Trophoblast cell (in vitro differentiated cells and primary cell): Measurements from ENCODE around the gene VWA3A.
A peak's percentile ranks its signal among the peaks of the same experiment; 100 is the strongest.

Experiments
- DNase-seq, 2 donors: peaks; one replicate each; pipeline ENCODE4 v3.0.0-alpha.2; 2016
- H2AFZ ChIP-seq: 2 replicates; pipeline ENCODE4 v1.6.1; 2013; ENCODE audit warnings: low read length, moderate library complexity, mild to moderate bottlenecking; ENCODE audit not compliant: insufficient read depth, poor library complexity
- H2AK5ac ChIP-seq: 2 replicates; pipeline ENCODE4 v1.6.1; 2013; ENCODE audit warnings: mild to moderate bottlenecking, low read length
- H2BK120ac ChIP-seq: 2 replicates; pipeline ENCODE4 v1.6.1; 2013; ENCODE audit warnings: low read length, mild to moderate bottlenecking, moderate library complexity; ENCODE audit not compliant: insufficient read depth, poor library complexity
- H2BK12ac ChIP-seq: 2 replicates; pipeline ENCODE4 v1.6.1; 2013; ENCODE audit warnings: mild to moderate bottlenecking, low read length, moderate library complexity
- H2BK5ac ChIP-seq: 2 replicates; pipeline ENCODE4 v1.6.1; 2013; ENCODE audit warnings: low read length, low read depth, moderate library complexity, mild to moderate bottlenecking; ENCODE audit not compliant: poor library complexity
- H3K14ac ChIP-seq: 2 replicates; pipeline ENCODE4 v1.6.1; 2013; ENCODE audit warnings: mild to moderate bottlenecking, low read length
- H3K18ac ChIP-seq: 2 replicates; pipeline ENCODE4 v1.6.1; 2013; ENCODE audit warnings: mild to moderate bottlenecking, low read length
- H3K23ac ChIP-seq: 2 replicates; pipeline ENCODE4 v1.6.1; 2013; ENCODE audit warnings: low read length
- H3K27ac ChIP-seq: 2 replicates; pipeline ENCODE4 v1.5.1; 2013; ENCODE audit warnings: low read depth, mild to moderate bottlenecking, inconsistent platforms, low read length, moderate library complexity
- H3K27me3 ChIP-seq: 2 replicates; pipeline ENCODE4 v1.6.1; 2013; ENCODE audit warnings: inconsistent platforms, mild to moderate bottlenecking, low read length, moderate library complexity; ENCODE audit not compliant: insufficient read depth
- H3K36me3 ChIP-seq, 2 experiments: 1 replicate in 1 of 2; 2 replicates in 1 of 2; pipeline ENCODE4 v1.6.1; 2013; ENCODE audit warnings: low read length in 2 of 2, mild to moderate bottlenecking in 2 of 2, moderate library complexity in 1 of 2; ENCODE audit not compliant: insufficient read depth in 2 of 2, control insufficient read depth in 1 of 2
- H3K4ac ChIP-seq: 2 replicates; pipeline ENCODE4 v1.6.1; 2013; ENCODE audit warnings: low read depth, mild to moderate bottlenecking, low read length, moderate library complexity
- H3K4me1 ChIP-seq, 2 experiments: 1 replicate in 1 of 2; 2 replicates in 1 of 2; pipeline ENCODE4 v1.6.1; 2013; ENCODE audit warnings: low read length in 2 of 2, mild to moderate bottlenecking in 2 of 2, moderate library complexity in 1 of 2; ENCODE audit not compliant: insufficient read depth in 2 of 2, control insufficient read depth in 1 of 2
- H3K4me2 ChIP-seq: 2 replicates; pipeline ENCODE4 v1.6.1; 2013; ENCODE audit warnings: inconsistent platforms, mild to moderate bottlenecking, low read length, moderate library complexity
- H3K4me3 ChIP-seq: 2 replicates; pipeline ENCODE4 v1.5.1; 2013; ENCODE audit warnings: mild to moderate bottlenecking, low read depth, low read length, inconsistent platforms
- H3K79me1 ChIP-seq: one replicate; pipeline ENCODE4 v1.6.1; 2013; ENCODE audit warnings: low read length
- H3K79me2 ChIP-seq: 2 replicates; pipeline ENCODE4 v1.6.1; 2013; ENCODE audit warnings: low read length, mild to moderate bottlenecking; ENCODE audit not compliant: control insufficient read depth, insufficient read depth, poor library complexity
- H3K9ac ChIP-seq: 2 replicates; pipeline ENCODE4 v1.6.1; 2013; ENCODE audit warnings: mild to moderate bottlenecking, low read length
- H3K9me3 ChIP-seq: 2 replicates; pipeline ENCODE4 v1.6.1; 2013; ENCODE audit warnings: low read depth, mild to moderate bottlenecking, control low read depth, inconsistent platforms, low read length; ENCODE audit not compliant: insufficient read depth
- H4K12ac ChIP-seq: 2 replicates; pipeline ENCODE4 v1.6.1; 2013; ENCODE audit warnings: low read depth, mild to moderate bottlenecking, low read length, moderate library complexity
- H4K8ac ChIP-seq: 2 replicates; pipeline ENCODE4 v1.6.1; 2013; ENCODE audit warnings: low read depth, mild to moderate bottlenecking, low read length, moderate library complexity
- H4K91ac ChIP-seq: one replicate; pipeline ENCODE4 v1.6.1; 2013; ENCODE audit warnings: low read depth, mild to moderate bottlenecking, low read length, moderate library complexity
- WGBS: extraction: QIAGEN DNeasy Blood & Tissue Kit; methylation state at CpG from one replicate; pipeline ENCODE4 v1.1.7; 2013; ENCODE audit warnings: missing lambda C conversion rate; ENCODE audit not compliant: insufficient read length, insufficient coverage; ENCODE audit errors: extremely low coverage; 5-methylcytosine and 5-hydroxymethylcytosine counted together

The VWA3A gene

DNA sequence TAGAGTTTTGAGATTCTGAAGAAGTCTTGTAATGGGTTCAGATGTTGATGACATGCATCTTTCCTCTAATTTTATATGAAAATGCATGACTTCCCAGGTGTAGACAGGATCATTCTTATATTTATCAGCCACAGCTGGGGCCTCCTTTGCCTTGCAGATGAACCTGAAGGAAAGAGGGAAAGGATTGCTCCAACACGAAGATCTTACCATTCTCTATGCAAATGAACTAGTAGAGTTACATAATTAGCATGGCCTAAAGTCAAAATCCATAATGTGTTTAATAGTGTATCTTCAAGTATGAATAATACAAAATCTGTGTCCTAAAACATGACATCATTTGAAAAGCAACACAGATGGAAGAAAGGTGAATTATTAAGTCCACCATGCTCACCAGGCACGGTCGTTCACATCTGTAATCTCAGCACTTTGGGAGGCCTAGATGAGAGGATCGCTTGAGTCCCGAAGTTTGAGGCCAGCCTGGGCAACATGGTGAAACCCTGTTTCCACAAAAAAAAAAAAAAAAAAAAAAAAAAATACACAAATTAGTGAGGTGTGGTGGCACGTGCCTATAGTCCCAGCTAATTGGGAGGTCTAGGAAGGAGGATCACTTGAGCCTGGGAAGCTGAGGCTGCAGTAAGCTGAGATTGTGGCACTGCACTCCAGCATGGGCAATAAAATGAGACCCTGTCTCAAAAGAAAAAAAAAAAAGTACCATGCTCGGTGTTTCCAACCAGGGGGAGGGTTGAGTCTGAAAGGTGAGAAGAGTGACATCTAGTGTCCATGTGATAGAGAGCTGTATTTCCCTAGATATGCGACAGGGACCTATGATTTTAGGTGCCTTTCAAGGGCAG is 6.3 kb downstream of the VWA3A start:
- Histone ChIP-seq H3K36me3 (no peaks in the 10 kb centered on the region), H4K12ac (no peak overlapping the region), H2AK5ac (no peak overlapping the region), H2BK5ac (no peak overlapping the region), H3K4me1 (no peaks in the 10 kb centered on the region), H3K9ac (no peak overlapping the region), H4K91ac (no peak overlapping the region), H3K23ac (no peak overlapping the region), H3K9me3 (no peaks in the 10 kb centered on the region), H3K27me3 (no peaks in the 10 kb centered on the region), H3K14ac (no peak overlapping the region), H3K79me2 (no peaks in the 10 kb centered on the region), H3K4me3 (no peak overlapping the region), H2AFZ (no peak overlapping the region), H3K79me1 (no peaks in the 10 kb centered on the region), H3K18ac (no peak overlapping the region), H3K4ac (no peak overlapping the region), H2BK120ac (no peak overlapping the region), H3K4me2 (no peak overlapping the region), H3K27ac (no peak overlapping the region), H4K8ac (no peak overlapping the region), H2BK12ac (no peak overlapping the region)
- peak; percentile 7 to 67 for DNase-seq
- WGBS, result no CpG with 5 or more reads among the region's 8 CpGs

DNA sequence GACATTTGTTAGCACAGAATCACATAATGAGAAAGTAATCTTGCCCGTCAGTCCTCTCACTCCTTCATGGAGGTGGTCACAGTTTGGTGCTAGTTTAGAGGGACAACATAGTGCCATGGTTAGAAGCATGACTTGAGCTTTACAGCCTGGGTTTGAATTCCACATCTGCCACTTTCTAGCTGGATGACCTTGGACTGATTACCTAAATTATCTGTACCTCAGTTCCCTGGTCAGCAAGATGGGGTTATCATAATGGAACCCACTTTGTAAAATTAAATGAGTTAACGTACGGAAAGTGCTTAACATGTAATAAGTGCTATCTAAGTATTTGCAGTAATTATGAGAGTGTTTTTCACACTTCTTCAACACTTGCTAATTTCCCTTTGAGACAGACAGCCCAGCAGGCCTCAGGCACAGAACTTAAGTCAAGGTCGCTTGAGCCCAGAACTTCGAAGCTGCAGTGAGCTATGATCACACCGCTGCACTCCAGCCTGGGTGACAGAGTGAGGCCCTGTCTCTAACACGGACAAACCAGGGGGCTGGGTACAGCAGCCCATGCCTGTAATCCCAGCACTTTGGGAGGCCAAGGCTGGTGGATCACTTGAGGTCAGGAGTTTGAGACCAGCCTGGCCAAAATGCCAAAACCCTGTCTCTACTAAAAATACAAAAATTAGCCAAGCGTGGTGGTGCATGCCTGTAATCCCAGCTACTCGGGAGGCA is 7.1 kb downstream of the VWA3A start:
- no peak overlapping the region for H2AK5ac ChIP-seq
- DNase-seq, result no peak
- H3K18ac ChIP-seq, result no peak overlapping the region
- no peaks in the 10 kb centered on the region for H3K4me1 ChIP-seq
- no peak overlapping the region for H2AFZ ChIP-seq
- no peak overlapping the region for H3K27ac ChIP-seq
- H3K9ac ChIP-seq, result peak overlapping the region; percentile 29
- no peak overlapping the region for H3K23ac ChIP-seq
- no peaks in the 10 kb centered on the region for H3K27me3 ChIP-seq
- no peak overlapping the region for H4K91ac ChIP-seq
- no peak overlapping the region for H4K8ac ChIP-seq
- no peaks in the 10 kb centered on the region for H3K36me3 ChIP-seq
- H3K4me2 ChIP-seq, result no peak overlapping the region
- no peak overlapping the region for H3K4ac ChIP-seq
- no peak overlapping the region for H2BK5ac ChIP-seq
- no peak overlapping the region for H3K4me3 ChIP-seq
- H2BK12ac ChIP-seq, result no peak overlapping the region
- no peaks in the 10 kb centered on the region for H3K79me1 ChIP-seq
- H3K9me3 ChIP-seq, result no peaks in the 10 kb centered on the region
- H3K79me2 ChIP-seq, result no peaks in the 10 kb centered on the region
- no peak overlapping the region for H2BK120ac ChIP-seq
- no CpG with 5 or more reads among the region's 9 CpGs for WGBS
- H3K14ac ChIP-seq, result no peak overlapping the region
- H4K12ac ChIP-seq, result no peak overlapping the region

DNA sequence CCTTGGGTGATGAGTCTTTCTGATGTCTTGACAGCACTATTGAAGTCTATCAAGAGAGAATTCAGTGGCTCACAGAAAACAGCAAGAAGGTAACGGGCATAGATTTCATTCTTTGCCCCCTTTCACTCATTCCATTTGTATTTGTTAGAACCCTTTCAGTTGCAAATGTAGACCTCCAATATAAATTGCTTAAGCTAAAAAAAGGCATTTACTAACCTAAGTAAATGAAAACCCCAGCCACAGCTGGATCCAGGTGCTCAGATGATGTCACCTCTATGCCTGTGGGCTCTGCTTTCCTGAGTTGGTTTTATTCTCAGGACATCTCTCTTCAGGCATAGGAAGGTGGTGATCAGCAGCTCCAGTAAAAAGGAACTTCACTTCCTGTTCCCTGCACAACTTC is 11.1 kb downstream of the VWA3A start:
- WGBS, result no CpG with 5 or more reads among the region's 1 CpG
- no peak for DNase-seq
- H3K79me1 ChIP-seq, result no peaks in the 10 kb centered on the region
- H3K4ac ChIP-seq, result no peak overlapping the region
- H2AK5ac ChIP-seq, result no peak overlapping the region
- no peaks in the 10 kb centered on the region for H3K9me3 ChIP-seq
- no peak overlapping the region for H3K18ac ChIP-seq
- no peak overlapping the region for H4K91ac ChIP-seq
- H3K4me1 ChIP-seq, result no peaks in the 10 kb centered on the region
- H3K23ac ChIP-seq, result no peak overlapping the region
- no peak overlapping the region for H3K4me3 ChIP-seq
- no peak overlapping the region for H3K14ac ChIP-seq
- no peak overlapping the region for H2BK120ac ChIP-seq
- no peak overlapping the region for H2BK12ac ChIP-seq
- H2BK5ac ChIP-seq, result no peak overlapping the region
- H3K9ac ChIP-seq, result no peak overlapping the region
- H3K36me3 ChIP-seq, result no peaks in the 10 kb centered on the region
- H3K27me3 ChIP-seq, result no peaks in the 10 kb centered on the region
- H4K8ac ChIP-seq, result no peak overlapping the region
- H3K27ac ChIP-seq, result no peak overlapping the region
- H3K4me2 ChIP-seq, result no peak overlapping the region
- no peak overlapping the region for H2AFZ ChIP-seq
- H4K12ac ChIP-seq, result no peak overlapping the region
- H3K79me2 ChIP-seq, result no peaks in the 10 kb centered on the region

DNA sequence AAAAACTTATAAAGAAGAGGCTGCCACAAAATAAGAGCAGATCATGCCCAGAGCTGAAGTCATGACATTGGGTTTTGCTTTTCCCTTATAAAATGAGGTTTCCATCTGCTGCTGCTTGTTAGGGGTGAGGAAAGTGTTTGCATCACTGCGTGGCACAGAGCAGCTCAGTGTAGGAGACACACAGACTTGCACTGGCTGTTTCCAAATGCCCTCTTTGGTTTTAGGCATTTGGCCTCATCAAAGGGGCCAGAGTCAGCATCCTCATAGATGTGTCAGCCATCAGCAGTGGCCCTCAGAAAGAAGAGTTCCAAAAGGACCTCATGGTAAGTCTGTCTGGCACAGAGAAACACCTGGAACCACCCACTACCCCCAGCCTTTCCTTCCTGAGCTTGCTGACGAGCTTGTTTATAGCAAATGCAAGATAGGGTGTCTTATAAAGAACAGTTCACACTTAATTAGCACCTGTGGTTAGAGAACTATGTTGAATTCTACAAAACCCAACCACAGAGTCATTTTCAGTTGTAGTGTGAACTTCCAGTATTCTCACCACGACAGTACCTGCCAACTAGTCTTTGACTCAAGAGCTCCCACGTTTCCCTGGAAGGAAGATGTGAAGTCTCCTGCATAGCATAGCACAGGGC is 17.0 kb downstream of the VWA3A start:
- Histone ChIP-seq H2BK120ac (no peak overlapping the region), H3K79me2 (no peaks in the 10 kb centered on the region), H3K4me3 (no peak overlapping the region), H3K27ac (no peak overlapping the region), H2AK5ac (no peak overlapping the region), H3K4ac (no peak overlapping the region), H2BK5ac (no peak overlapping the region), H3K23ac (no peak overlapping the region), H2AFZ (no peak overlapping the region), H3K79me1 (no peaks in the 10 kb centered on the region), H3K27me3 (no peaks in the 10 kb centered on the region), H3K4me1 (no peaks in the 10 kb centered on the region), H2BK12ac (no peak overlapping the region), H4K91ac (no peak overlapping the region), H3K9ac (no peak overlapping the region), H3K18ac (no peak overlapping the region), H4K12ac (no peak overlapping the region), H3K36me3 (no peaks in the 10 kb centered on the region), H3K4me2 (no peak overlapping the region), H3K14ac (no peak overlapping the region), H3K9me3 (no peaks in the 10 kb centered on the region), H4K8ac (no peak overlapping the region)
- WGBS, result no CpG with 5 or more reads among the region's 4 CpGs
- no peak for DNase-seq
